GM19035 (cell line): ENCODE data around the gene DYNC1H1.
A peak's percentile ranks its signal among the peaks of the same experiment; 100 is the strongest.

Source experiments
- ATAC-seq: cut with Tn5 transposase; IDR thresholded peaks from one replicate; pipeline ENCODE4 v1.9.1; 2021; ENCODE audit not compliant: unreplicated experiment

Gene DYNC1H1

GRCh38 chr14:102086972-102087761 lies 122.8 kb downstream of the DYNC1H1 start, which contains the start of gene HSP90AA1:
TSS of gene HSP90AA1 (minus strand) at chr14:102087044. CDS start at chr14:102086378, 666 bp downstream.
- peak; percentile 77 for ATAC-seq

- ATAC-seq: no peak
These were observed 123.3 kb downstream of the DYNC1H1 start for GRCh38 chr14:102087762-102088011.

- ATAC-seq: no peak
These were observed 123.8 kb downstream of the DYNC1H1 start for GRCh38 chr14:102088012-102088792.

- no peak for ATAC-seq
These were observed 125.4 kb downstream of the DYNC1H1 start for GRCh38 chr14:102089621-102090343.

- ATAC-seq: no peak
These were observed 126.3 kb downstream of the DYNC1H1 start for GRCh38 chr14:102090713-102091112.

- ATAC-seq: no peak
These were observed 128.4 kb downstream of the DYNC1H1 start for GRCh38 chr14:102092806-102093205.

- no peak for ATAC-seq
These were observed 129.7 kb downstream of the DYNC1H1 start for GRCh38 chr14:102094101-102094500.

- ATAC-seq: no peak
These were observed 131.0 kb downstream of the DYNC1H1 start for GRCh38 chr14:102095231-102095870.

- no peak for ATAC-seq
These were observed 131.6 kb downstream of the DYNC1H1 start for GRCh38 chr14:102095871-102096568.

- ATAC-seq: no peak
These were observed 132.3 kb downstream of the DYNC1H1 start for GRCh38 chr14:102096569-102097188.

- no peak for ATAC-seq
These were observed 133.2 kb downstream of the DYNC1H1 start for GRCh38 chr14:102097441-102098135.

GRCh38 chr14:102103062-102103695 lies 138.8 kb downstream of the DYNC1H1 start:
- ATAC-seq: no peak

- ATAC-seq: no peak
These were observed 141.0 kb downstream of the DYNC1H1 start for GRCh38 chr14:102105369-102105768.
